GM12865 (cell line): ENCODE data around the gene TAF5.
"Not testable (repeated sequence)": the region's sequence is repeated elsewhere in the genome, so short reads cannot be mapped to it uniquely, and the experiment has no call there.

Experiments used
- DNase-seq: peaks from one replicate; pipeline ENCODE4 v3.0.0; 2010; ENCODE audit warnings: low read depth
- H3K4me3 ChIP-seq: 2 replicates; pipeline ENCODE4 v1.5.1; 2011; ENCODE audit warnings: mild to moderate bottlenecking, low read depth, low read length, control low read depth
- CTCF ChIP-seq: IDR thresholded peaks from 2 replicates; pipeline ENCODE4 v1.5.1; 2011; ENCODE audit warnings: low read length, control low read depth, low read depth, inconsistent platforms; ENCODE audit not compliant: insufficient read depth; ENCODE audit errors: missing control alignments

Gene TAF5

DNA sequence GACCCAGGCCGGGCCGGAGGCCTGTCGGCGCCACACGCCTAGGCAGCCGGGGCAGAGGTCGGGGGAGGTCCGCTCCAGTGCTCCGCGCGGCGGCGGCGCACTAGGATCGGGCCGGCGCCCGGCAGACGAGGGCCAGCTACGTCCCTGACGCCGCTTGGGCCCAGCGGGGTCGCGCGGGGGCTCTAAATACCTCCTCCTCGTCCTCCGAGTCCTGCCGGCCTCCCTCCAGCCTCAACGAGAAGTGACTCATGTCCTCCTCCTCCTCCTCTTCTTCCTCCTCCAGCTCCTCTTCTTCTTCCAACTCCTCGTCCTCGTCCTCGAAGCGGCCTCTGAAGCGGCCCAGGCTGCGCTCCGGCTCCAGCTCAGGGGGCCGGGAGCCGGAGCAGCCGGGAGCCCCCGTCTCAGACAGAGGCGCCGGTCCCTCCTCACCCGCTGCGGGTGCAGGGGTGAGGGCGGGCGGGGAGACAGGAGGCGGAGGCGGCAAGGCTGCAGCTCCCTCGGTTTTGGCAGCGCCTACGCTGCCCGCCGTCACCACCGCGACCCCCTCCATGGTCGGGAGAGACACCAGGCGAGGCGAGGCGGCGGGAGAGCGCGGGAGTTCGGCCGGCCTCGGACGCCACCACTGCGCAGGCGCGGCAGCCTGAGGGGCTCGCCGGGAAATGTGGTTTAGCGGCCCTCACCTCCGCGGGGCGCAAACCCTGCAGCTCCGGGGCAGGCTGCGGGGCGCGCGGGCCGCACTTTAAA is 17.1 kb upstream of the TAF5 start, which contains the start of gene PCGF6:
Gene PCGF6 (minus strand): TSS at position 624 of the 744 bp plus-strand sequence. CDS start 74 bp downstream, at position 550.
- TF ChIP-seq CTCF: no peak
- peak; percentile 89 for DNase-seq
- peak within 1 kb of the TSS; percentile 96 for H3K4me3 ChIP-seq

DNA sequence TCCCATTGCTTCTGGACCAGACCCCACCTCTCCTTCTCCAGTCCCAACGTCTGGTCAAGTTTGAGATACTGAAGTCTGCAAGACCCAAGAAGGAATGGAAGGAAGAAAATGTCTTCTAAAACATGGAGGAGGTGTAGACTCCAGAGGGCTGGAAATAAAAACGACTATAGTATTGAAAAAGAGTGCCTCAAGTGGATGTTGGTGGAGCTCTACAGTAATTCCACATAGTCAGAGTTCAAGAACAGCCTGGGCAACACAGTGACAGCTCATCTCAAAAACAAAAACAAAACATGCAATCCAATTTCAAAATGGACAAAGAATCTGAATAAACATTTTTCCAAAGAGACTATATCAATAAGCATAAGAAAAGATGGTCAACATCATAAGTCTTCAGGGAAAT is 14.5 kb upstream of the TAF5 start:
- peak; percentile 12 for DNase-seq
- H3K4me3 ChIP-seq: no peak overlapping the region
- no peak for TF ChIP-seq CTCF

DNA sequence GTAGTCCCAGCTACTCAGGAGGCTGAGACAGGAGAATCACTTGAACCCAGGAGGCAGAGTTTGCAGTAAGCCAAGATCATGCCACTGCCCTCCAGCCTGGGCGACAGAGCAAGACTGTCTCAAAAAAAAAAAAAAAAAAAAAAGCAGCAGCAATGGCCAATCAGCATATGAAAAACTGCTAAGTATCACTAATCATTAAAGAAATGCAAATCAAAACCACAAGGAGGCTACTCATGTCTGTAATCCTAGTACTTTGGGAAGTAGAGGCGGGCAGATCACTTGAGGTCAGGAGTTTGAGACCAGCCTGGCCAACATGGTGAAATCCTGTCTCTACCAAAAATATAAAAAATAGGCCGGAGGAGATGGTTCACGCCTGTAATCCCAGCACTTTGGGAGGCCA is 13.2 kb upstream of the TAF5 start:
- not testable (repeated sequence) for DNase-seq, H3K4me3 ChIP-seq

DNA sequence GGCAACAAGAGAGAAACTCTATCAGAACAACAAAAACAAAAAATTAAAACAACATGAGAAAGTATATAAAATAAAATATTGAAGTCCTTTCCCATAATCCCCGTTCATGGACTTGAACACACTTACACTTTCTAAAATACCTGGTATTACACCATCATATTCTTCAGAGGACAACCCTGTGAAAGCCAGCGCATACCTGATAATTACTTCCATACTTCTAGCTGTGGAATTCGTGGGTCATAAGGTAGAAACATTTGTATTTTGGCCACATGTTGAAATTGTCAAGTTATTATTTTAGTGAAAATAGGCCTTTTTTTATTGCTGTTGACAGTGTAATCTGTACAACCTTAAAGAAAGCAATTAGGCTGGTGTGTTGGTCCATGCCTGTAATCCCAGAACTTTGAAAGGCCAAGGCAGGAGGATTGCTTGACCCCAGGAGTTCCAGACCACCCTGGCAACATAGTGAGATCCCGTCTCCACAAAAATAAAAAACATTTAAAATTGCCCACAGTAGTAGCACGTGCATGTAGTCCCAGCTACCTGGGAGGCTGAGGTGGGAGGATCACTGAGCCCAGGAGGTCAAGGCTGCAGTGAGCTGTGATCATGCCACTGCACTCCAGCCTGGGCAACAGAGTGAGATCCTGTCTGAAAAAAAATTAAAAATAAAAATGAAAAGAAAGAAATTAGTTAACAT is 11.7 kb upstream of the TAF5 start:
- DNase-seq: no peak
- H3K4me3 ChIP-seq: no peak overlapping the region
- no peak for TF ChIP-seq CTCF

- DNase-seq, H3K4me3 ChIP-seq: not testable (repeated sequence)
Measured at GRCh38 chr10:103359493-103359892, 8.3 kb upstream of the TAF5 start.

DNA sequence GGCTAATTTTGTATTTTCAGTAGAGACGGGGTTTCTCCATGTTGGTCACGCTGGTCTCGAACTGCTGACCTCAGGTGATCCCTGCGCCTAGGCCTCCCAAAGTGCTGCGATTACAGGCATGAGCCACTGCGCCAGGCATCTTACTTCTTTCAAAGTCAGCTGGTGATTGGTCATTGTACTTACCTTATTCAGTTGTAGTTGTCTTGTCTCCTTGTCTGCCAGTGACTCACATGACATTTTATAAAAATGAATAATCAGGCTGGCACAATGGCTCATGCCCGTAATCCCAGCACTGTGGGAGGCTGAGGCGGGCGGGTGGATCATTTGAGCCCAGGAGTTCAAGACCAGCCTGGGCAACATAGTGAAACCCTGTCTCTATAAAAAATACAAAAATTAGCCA is 7.0 kb upstream of the TAF5 start:
- DNase-seq, H3K4me3 ChIP-seq: not testable (repeated sequence)

DNA sequence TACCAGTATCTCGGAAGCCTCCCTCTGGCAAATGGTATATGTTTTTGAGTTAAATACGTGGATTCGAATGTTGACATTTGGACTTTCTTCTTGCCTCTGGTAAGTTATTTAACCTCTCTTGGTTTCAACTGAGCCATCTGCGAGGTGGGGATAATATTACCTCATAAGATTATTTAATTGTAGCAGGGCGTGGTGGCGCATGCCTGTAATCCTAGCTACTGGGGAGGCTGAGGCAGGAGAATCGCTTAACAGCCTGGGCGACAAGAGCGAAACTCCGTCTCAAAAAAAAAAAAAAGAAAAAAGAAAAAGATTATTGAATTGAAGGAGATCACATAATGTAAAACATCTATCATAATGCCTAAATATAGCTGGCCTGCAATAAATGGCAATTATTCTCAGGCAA is 396 bp upstream of the TAF5 start:
- DNase-seq: peak; percentile 9
- H3K4me3 ChIP-seq: peak overlapping the region; percentile 90
- no peak for TF ChIP-seq CTCF

GRCh38 chr10:103373544-103373943 is 5.8 kb downstream of the TAF5 start:
- TF ChIP-seq CTCF: no peak
- DNase-seq: peak; percentile 71

More at GRCh38 chr10:103373544-103373943, 5.8 kb downstream of the TAF5 start:
- no peak overlapping the region for H3K4me3 ChIP-seq
